K562 (cell line): Measurements from ENCODE around the gene SLC16A1. TPM values are rescaled to one million over a fixed set of nuclear protein-coding genes. Genes with fewer than 3 reads are reported as not detected.

Experiments used
- ATAC-seq: fragments of 200-7000 bp; cut with Tn5 transposase; 3 replicates; pipeline ENCODE4 v1.9.1; 2020; ENCODE audit warnings: moderate library complexity
- BruUV-seq: library from RNA; stranded (reverse); fragments of 400-500 nt; replicated peaks from 2 replicates; lab custom pipeline; 2021; lab: Mats Ljungman, UMichigan
- CTCF ChIA-PET: fragments of 300-600 bp; formaldehyde crosslinking; extraction: SDS; loops from one replicate; lab custom pipeline; 2021; ENCODE audit warnings: low intra/inter-chr PET ratio; lab: Yijun Ruan, JAX
- POLR2A ChIA-PET: fragments of 300-600, 350-650 bp; sonication (Branson Sonifier 250); formaldehyde crosslinking; extraction: SDS; loops from one replicate; lab custom pipeline; 2021; ENCODE audit warnings: antibody characterized with exemption, inconsistent platforms; lab: Yijun Ruan, JAX
- DNase-seq, 4 experiments: peaks; one replicate each; pipeline versions ENCODE4 v3.0.0 to v3.0.0-alpha.2; 2011 to 2018; ENCODE audit warnings: low spot score in 3 of 4, mixed read lengths in 3 of 4; ENCODE audit errors: extremely low read depth in 1 of 4
- FAIRE-seq: peaks from 2 replicates; lab custom pipeline; 2011; peaks lifted over from hg19 to GRCh38; lab: Jason Lieb, UNC
- H2AFZ ChIP-seq: 2 replicates; pipeline ENCODE4 v1.6.0; 2011; ENCODE audit warnings: low read depth, low read length, control low read depth, inconsistent platforms
- H3K27ac ChIP-seq: fragments of 200-600 bp; 3 replicates; pipeline ENCODE4 v1.8.0; 2011; ENCODE audit warnings: low read depth, mild to moderate bottlenecking, control low read depth, inconsistent platforms, low read length, moderate library complexity, mixed read lengths; ENCODE audit errors: extremely low read depth
- H3K27me3 ChIP-seq, 2 experiments: fragments of 300-600 bp in 1 of 2; 2 replicates in 1 of 2; 3 replicates in 1 of 2; pipeline versions ENCODE4 v1.6.0 to v1.8.0; 2011; ENCODE audit warnings: inconsistent platforms in 2 of 2, low read length in 2 of 2, mild to moderate bottlenecking in 1 of 2, mixed read lengths in 1 of 2, moderate library complexity in 1 of 2; ENCODE audit not compliant: control insufficient read depth in 2 of 2, insufficient read depth in 2 of 2
- H3K36me3 ChIP-seq: fragments of 300-600 bp; 3 replicates; pipeline ENCODE4 v1.8.0; 2011; ENCODE audit warnings: mild to moderate bottlenecking, low read length, inconsistent platforms; ENCODE audit not compliant: control insufficient read depth, insufficient read depth
- H3K4me1 ChIP-seq, 2 experiments: fragments of 200-600 bp in 1 of 2; replicated peaks in 1 of 2; 2 replicates in 1 of 2; 3 replicates in 1 of 2; pipeline versions ENCODE4 v1.5.1 to v1.8.0; 2011; ENCODE audit warnings: inconsistent platforms in 2 of 2, low read length in 2 of 2, mild to moderate bottlenecking in 1 of 2, mixed read lengths in 1 of 2, moderate library complexity in 1 of 2; ENCODE audit not compliant: control insufficient read depth in 2 of 2, insufficient read depth in 2 of 2
- H3K4me2 ChIP-seq: 2 replicates; pipeline ENCODE4 v1.6.1; 2011; ENCODE audit warnings: low read length, control low read depth, inconsistent platforms, mixed read lengths; ENCODE audit not compliant: insufficient read depth
- H3K4me3 ChIP-seq: fragments of 200-600 bp; sonication (generic), shearing (Covaris generic); 2 replicates; pipeline ENCODE4 v1.5.1; 2016; ENCODE audit warnings: control low read depth, inconsistent platforms
- H3K79me2 ChIP-seq: fragments of 200-600 bp; 3 replicates; pipeline ENCODE4 v1.8.0; 2011; ENCODE audit warnings: low read length, inconsistent platforms; ENCODE audit not compliant: control insufficient read depth, insufficient read depth
- H3K9ac ChIP-seq, 2 experiments: 2 replicates each; pipeline versions ENCODE4 v1.6.0 to v1.6.1; 2011; ENCODE audit warnings: low read depth in 2 of 2, low read length in 2 of 2, control low read depth in 1 of 2, inconsistent platforms in 1 of 2, mild to moderate bottlenecking in 1 of 2, mixed read lengths in 1 of 2; ENCODE audit not compliant: insufficient read depth in 1 of 2
- H3K9me1 ChIP-seq: one replicate; pipeline ENCODE4 v1.6.0; 2011; ENCODE audit warnings: inconsistent platforms, mild to moderate bottlenecking, low read length, moderate library complexity; ENCODE audit not compliant: control insufficient read depth, insufficient read depth
- H3K9me3 ChIP-seq: replicated peaks from 2 replicates; pipeline ENCODE4 v1.5.1; 2011; ENCODE audit warnings: low read depth, low read length, inconsistent platforms; ENCODE audit not compliant: control insufficient read depth, insufficient read depth
- H4K20me1 ChIP-seq: replicated peaks from 2 replicates; pipeline ENCODE4 v1.6.1; 2011; ENCODE audit warnings: low read length, inconsistent platforms, mixed read lengths; ENCODE audit not compliant: control insufficient read depth, insufficient read depth
- BRF2 ChIP-seq: IDR thresholded peaks from 3 replicates; pipeline ENCODE4 v1.6.1; 2011; ENCODE audit warnings: borderline replicate concordance, mild to moderate bottlenecking; ENCODE audit not compliant: insufficient read length, insufficient read depth
- CBX2 ChIP-seq: fragments of 200-600 bp; sonication (generic); IDR thresholded peaks from one replicate; pipeline ENCODE4 v1.6.1; 2012; ENCODE audit warnings: mild to moderate bottlenecking, low read length, inconsistent platforms; ENCODE audit not compliant: insufficient read depth, poor library complexity, severe bottlenecking
- CREB3 ChIP-seq: fragments of 450-650 bp; conservative IDR thresholded peaks from 2 replicates; pipeline ENCODE4 v1.6.1; 2016; ENCODE audit warnings: missing genetic modification characterization, low read depth, mild to moderate bottlenecking, missing compliant biosample characterization, moderate library complexity
- DIDO1 ChIP-seq: fragments of 450-650 bp; IDR thresholded peaks from 2 replicates; pipeline ENCODE4 v1.6.1; 2016; ENCODE audit warnings: low read depth, missing biosample characterization, missing genetic modification characterization
- EP300 ChIP-seq: IDR thresholded peaks from 2 replicates; pipeline ENCODE4 v1.6.1; 2012; ENCODE audit warnings: low read length, improper control_type of control experiment
- NRF1 ChIP-seq, 2 experiments: fragments of 450-650 bp; IDR thresholded peaks in 1 of 2; conservative IDR thresholded peaks in 1 of 2; 2 replicates each; pipeline ENCODE4 v1.6.1; 2014; ENCODE audit warnings: mild to moderate bottlenecking in 2 of 2
- POLR2AphosphoS5 ChIP-seq: IDR thresholded peaks from 2 replicates; pipeline ENCODE4 v1.6.1; 2011; ENCODE audit warnings: mild to moderate bottlenecking, low read depth, low read length, moderate library complexity; ENCODE audit not compliant: control insufficient read depth, insufficient read depth
- RAD21 ChIP-seq, 2 experiments: fragments of 250-450 bp in 1 of 2; fragments of 450-650 bp in 1 of 2; sonication (Bioruptor Pico) in 1 of 2; formaldehyde crosslinking in 1 of 2; IDR thresholded peaks in 1 of 2; conservative IDR thresholded peaks in 1 of 2; 2 replicates each; pipeline versions ENCODE4 v1.4.0 to v1.8.0; 2020 to 2022; ENCODE audit warnings: mild to moderate bottlenecking in 2 of 2, moderate library complexity in 1 of 2
- RBM34 ChIP-seq: fragments of 200-400 bp; formaldehyde crosslinking; IDR thresholded peaks from 2 replicates; pipeline ENCODE4 v1.6.1; 2018; ENCODE audit warnings: low read length, borderline replicate concordance; ENCODE audit not compliant: insufficient read depth
- SETDB1 ChIP-seq: IDR thresholded peaks from one replicate; pipeline ENCODE4 v1.6.1; 2012; ENCODE audit warnings: low read length, control low read depth, inconsistent platforms
- SFPQ ChIP-seq: fragments of 200-400 bp; formaldehyde crosslinking; IDR thresholded peaks from 2 replicates; pipeline ENCODE4 v1.6.1; 2017; ENCODE audit warnings: mild to moderate bottlenecking, low read depth, low read length, moderate library complexity
- SRSF3 ChIP-seq: fragments of 200-400 bp; formaldehyde crosslinking; IDR thresholded peaks from 2 replicates; pipeline ENCODE4 v1.6.1; 2016; ENCODE audit warnings: mild to moderate bottlenecking, low read length, moderate library complexity; ENCODE audit not compliant: insufficient read depth
- TAF9B ChIP-seq: fragments of 450-650 bp; IDR thresholded peaks from 2 replicates; pipeline ENCODE4 v1.6.1; 2018; ENCODE audit warnings: mild to moderate bottlenecking; ENCODE audit not compliant: partially characterized antibody
- TCF7L2 ChIP-seq: fragments of 150-350 bp; IDR thresholded peaks from 2 replicates; pipeline ENCODE4 v1.6.1; 2016; ENCODE audit warnings: low read depth, mild to moderate bottlenecking, low read length, moderate library complexity
- ZNF143 ChIP-seq: sonication (generic); formaldehyde crosslinking; IDR thresholded peaks from 2 replicates; pipeline ENCODE4 v1.9.0; 2022; ENCODE audit warnings: mild to moderate bottlenecking, missing genetic modification reagents
- ZNF354B ChIP-seq: fragments of 250-450 bp; sonication (Bioruptor Pico); IDR thresholded peaks from 2 replicates; pipeline ENCODE4 v1.4.0; 2020
- ZNF512 ChIP-seq: IDR thresholded peaks from 2 replicates; pipeline ENCODE4 v1.6.1; 2016; ENCODE audit warnings: missing genetic modification characterization, missing compliant biosample characterization
- in situ Hi-C: fragments of 300-500 bp; cut with MboI; formaldehyde crosslinking; loops from 4 replicates; pipeline ENCODE4 v1.15.0; 2018; ENCODE audit warnings: inconsistent platforms, mixed read lengths
- intact Hi-C: fragments of 100-400 bp; cut with micrococcal nuclease; formaldehyde crosslinking; loops from 2 replicates; pipeline ENCODE4 v1.14.2; 2022
- polyA plus RNA-seq, 8 experiments: library from polyadenylated mRNA; depleted of rRNA in 4 of 8; stranded (reverse) in 5 of 8; unstranded in 3 of 8; fragments of >200 nt; fragmentation: Nextera tagmentation in 2 of 8; fragmentation: Illumina TruSeq in 1 of 8; extraction: Ambion mirVana in 2 of 8; extraction: Trizol in 1 of 8; gene quantifications; 2 replicates each; pipeline versions ENCODE4 v1.2.1 to v1.2.3, GENCODE V29; 2011 to 2014; ENCODE audit warnings: inconsistent platforms in 1 of 8, missing spikeins in 1 of 8
- total RNA-seq, 7 experiments: library from RNA; depleted of rRNA in 6 of 7; stranded (reverse); fragments of >200 nt in 6 of 7; fragmentation: Illumina TruSeq in 2 of 7; extraction: Trizol in 2 of 7; gene quantifications; 2 replicates each; pipeline versions ENCODE4 v1.2.1 to v1.2.3, GENCODE V29; 2011 to 2021; ENCODE audit warnings: low replicate concordance in 1 of 7

SLC16A1 gene
- total and polyA plus RNA-seq, 9 of the 15 experiments (the other 6 are each of a cell fraction or from before 2014, with no cell fraction given), result 73.1 to 244 (median 117) TPM

GRCh38 chr1:112902221-112902620, 53.8 kb downstream of the SLC16A1 start:
- no peak for FAIRE-seq
- CTCF ChIA-PET, result no interaction called here
- in situ Hi-C loops, result no loop called here
- no peak for TF ChIP-seq TAF9B
- no peak for TF ChIP-seq POLR2AphosphoS5
- TF ChIP-seq CBX2, result no peak
- TF ChIP-seq EP300, result no peak
- TF ChIP-seq ZNF143 (CRISPR knock-in tag), result no peak
- no peak for TF ChIP-seq SETDB1
- TF ChIP-seq SRSF3, result no peak
- TF ChIP-seq CREB3 (tag), result peak; percentile 89
- TF ChIP-seq TCF7L2, result no peak
- peak; percentile 76; the same call in 1 of the 2 replicates for TF ChIP-seq ZNF354B (CRISPR knock-in tag)
- TF ChIP-seq RBM34, result no peak
- TF ChIP-seq BRF2, result no peak
- no peak for TF ChIP-seq SFPQ
- no peak for TF ChIP-seq RAD21 (CRISPR knock-in tag; conservative IDR thresholded peaks at IDR 0.05 in 1 of 2, IDR thresholded peaks at IDR 0.05 in 1 of 2)
- no peak for TF ChIP-seq NRF1 (conservative IDR thresholded peaks at IDR 0.05 in 1 of 2, IDR thresholded peaks at IDR 0.05 in 1 of 2)
- TF ChIP-seq ZNF512, result no peak
- peak; percentile 72 for TF ChIP-seq DIDO1 (tag)

More at GRCh38 chr1:112902221-112902620, 53.8 kb downstream of the SLC16A1 start:
- Histone ChIP-seq H3K27me3 (no peaks in the 10 kb centered on the region), H3K9me1 (no peaks in the 10 kb centered on the region), H4K20me1 (no peaks in the 10 kb centered on the region), H3K9me3 (no peaks in the 10 kb centered on the region), H3K27ac (no peak overlapping the region), H3K4me1 (peaks cover 11 to 32% of the 10 kb centered on the region in 2 experiments; a peak in 4 of 5 replicates), H3K36me3 (peaks cover 7% of the 10 kb centered on the region; the same call in 1 of the 3 replicates), H3K79me2 (no peaks in the 10 kb centered on the region), H2AFZ (no peak overlapping the region), H3K9ac (no peak overlapping the region), H3K4me2 (no peak overlapping the region), H3K4me3 (no peak overlapping the region)
- BruUV-seq, result no TSS peak
- DNase-seq, result no peak
- intact Hi-C loops, result no loop called here
- ATAC-seq, result no peak
- POLR2A ChIA-PET, result interaction anchor here (1.6 kb wide), 1 partner anchor 34 kb away, joined by 4 read pairs; no protein-coding TSS in a partner anchor
